Testis (tissue), 2 donors: ENCODE results near the gene CDH4.

ENCODE experiments used
- CTCF ChIP-seq, 3 experiments: fragments of 450-650 bp in 2 of 3; fragments of 200-600 bp in 1 of 3; sonication (generic) in 1 of 3; IDR thresholded peaks; one replicate each; pipeline ENCODE4 v1.5.1; 2016 to 2019; ENCODE audit warnings: antibody characterized with exemption in 3 of 3, mild to moderate bottlenecking in 2 of 3, moderate library complexity in 1 of 3
- POLR2A ChIP-seq: fragments of 450-650 bp; IDR thresholded peaks from one replicate; pipeline ENCODE4 v1.6.1; 2017; ENCODE audit warnings: antibody characterized with exemption, mild to moderate bottlenecking, moderate library complexity

- no peak for TF ChIP-seq CTCF (IDR thresholded peaks at IDR 0.05)
- TF ChIP-seq POLR2A = no peak
Measured at GRCh38 chr20:61933481-61933950, 681.5 kb downstream of the CDH4 start.
